HEK293T (cell line): ENCODE results near the gene C3orf85.

Experiments
- CTCF ChIA-PET: fragments of 350-600 bp; formaldehyde crosslinking; extraction: SDS; loops from one replicate; lab custom pipeline; 2021; ENCODE audit warnings: antibody characterized with exemption, inconsistent platforms; lab: Yijun Ruan, JAX
- POLR2A ChIA-PET: fragments of 350-600 bp; formaldehyde crosslinking; extraction: SDS; loops from one replicate; lab custom pipeline; 2020; ENCODE audit warnings: antibody characterized with exemption, inconsistent platforms; lab: Yijun Ruan, JAX
- DNase-seq: peaks from one replicate; pipeline ENCODE4 v3.0.0; 2012; ENCODE audit warnings: mixed read lengths; ENCODE audit errors: extremely low spot score
- ARNT ChIP-seq: fragments of 450-650 bp; IDR thresholded peaks from 2 replicates; pipeline ENCODE4 v1.6.1; 2017; ENCODE audit warnings: mild to moderate bottlenecking
- BHLHE40 ChIP-seq: fragments of 450-650 bp; IDR thresholded peaks from 2 replicates; pipeline ENCODE4 v1.6.1; 2016; ENCODE audit warnings: mild to moderate bottlenecking, moderate library complexity, borderline replicate concordance
- CTBP1 ChIP-seq: fragments of 450-650 bp; IDR thresholded peaks from 2 replicates; pipeline ENCODE4 v1.6.1; 2016; ENCODE audit warnings: borderline replicate concordance
- ELF4 ChIP-seq: fragments of 450-650 bp; IDR thresholded peaks from 2 replicates; pipeline ENCODE4 v1.6.1; 2017; ENCODE audit warnings: antibody characterized with exemption
- FOXA1 ChIP-seq: fragments of 450-650 bp; IDR thresholded peaks from 2 replicates; pipeline ENCODE4 v1.6.1; 2016; ENCODE audit warnings: mild to moderate bottlenecking
- FOXK2 ChIP-seq: fragments of 450-650 bp; IDR thresholded peaks from 2 replicates; pipeline ENCODE4 v1.6.1; 2016; ENCODE audit warnings: mild to moderate bottlenecking
- FOXM1 ChIP-seq: fragments of 450-650 bp; IDR thresholded peaks from 2 replicates; pipeline ENCODE4 v1.6.1; 2017; ENCODE audit warnings: mild to moderate bottlenecking, borderline replicate concordance
- HDGF ChIP-seq: fragments of 450-650 bp; IDR thresholded peaks from 2 replicates; pipeline ENCODE4 v1.6.1; 2017; ENCODE audit warnings: antibody characterized with exemption, borderline replicate concordance
- L3MBTL2 ChIP-seq: fragments of 450-650 bp; conservative IDR thresholded peaks from 2 replicates; pipeline ENCODE4 v1.6.1; 2016; ENCODE audit warnings: mild to moderate bottlenecking
- LEF1 ChIP-seq: fragments of 450-650 bp; IDR thresholded peaks from 2 replicates; pipeline ENCODE4 v1.6.1; 2017; ENCODE audit warnings: mild to moderate bottlenecking, borderline replicate concordance
- NFRKB ChIP-seq: fragments of 450-650 bp; IDR thresholded peaks from 2 replicates; pipeline ENCODE4 v1.6.1; 2016; ENCODE audit warnings: mild to moderate bottlenecking, moderate library complexity
- SP1 ChIP-seq: fragments of 450-650 bp; IDR thresholded peaks from 2 replicates; pipeline ENCODE4 v1.6.1; 2017
- SUZ12 ChIP-seq: fragments of 450-650 bp; IDR thresholded peaks from 2 replicates; pipeline ENCODE4 v1.6.1; 2016; ENCODE audit warnings: mild to moderate bottlenecking
- TARDBP ChIP-seq: fragments of 450-650 bp; IDR thresholded peaks from 2 replicates; pipeline ENCODE4 v1.6.1; 2016
- ZNF384 ChIP-seq: fragments of 450-650 bp; IDR thresholded peaks from 2 replicates; pipeline ENCODE4 v1.6.1; 2016
- TF ChIP-seq, protein P1 (sequence below): fragments of 450-650 bp; IDR thresholded peaks from 2 replicates; pipeline ENCODE4 v1.6.1; 2016

The C3orf85 gene

DNA sequence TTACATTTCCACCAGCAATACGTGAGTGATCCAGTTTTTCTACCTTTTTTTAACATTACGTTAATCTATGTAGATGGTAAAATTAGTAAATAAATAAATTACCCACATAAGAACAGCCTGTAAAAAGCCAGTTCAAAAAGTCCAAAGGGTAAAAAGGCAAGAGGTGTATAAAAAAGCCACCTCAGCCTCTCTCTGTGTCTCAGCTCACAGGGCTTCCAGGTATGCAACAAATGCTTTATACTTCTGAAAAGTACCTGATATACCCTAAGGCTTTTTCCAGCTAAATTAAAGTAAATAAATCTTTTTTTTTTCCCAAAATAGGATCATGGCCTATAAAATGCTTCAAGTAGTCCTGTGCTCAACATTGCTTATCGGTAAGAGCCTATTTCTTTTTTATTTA is at the start of gene C3orf85:
Gene C3orf85, plus strand, starts transcription at position 197 of the 400 bp plus-strand sequence. Its CDS starts 129 bp downstream, at position 326.
- ChIA-PET CTCF (no interaction called here), POLR2A (no interaction called here)
- no peak for DNase-seq
- TF ChIP-seq ZNF384 = no peak
- no peak for TF ChIP-seq CTBP1
- TF ChIP-seq TARDBP = no peak
- TF ChIP-seq SP1 = no peak
- TF ChIP-seq FOXA1 = no peak
- TF ChIP-seq FOXM1 = no peak
- TF ChIP-seq BHLHE40 = no peak
- no peak for TF ChIP-seq L3MBTL2
- TF ChIP-seq, protein P1, sequence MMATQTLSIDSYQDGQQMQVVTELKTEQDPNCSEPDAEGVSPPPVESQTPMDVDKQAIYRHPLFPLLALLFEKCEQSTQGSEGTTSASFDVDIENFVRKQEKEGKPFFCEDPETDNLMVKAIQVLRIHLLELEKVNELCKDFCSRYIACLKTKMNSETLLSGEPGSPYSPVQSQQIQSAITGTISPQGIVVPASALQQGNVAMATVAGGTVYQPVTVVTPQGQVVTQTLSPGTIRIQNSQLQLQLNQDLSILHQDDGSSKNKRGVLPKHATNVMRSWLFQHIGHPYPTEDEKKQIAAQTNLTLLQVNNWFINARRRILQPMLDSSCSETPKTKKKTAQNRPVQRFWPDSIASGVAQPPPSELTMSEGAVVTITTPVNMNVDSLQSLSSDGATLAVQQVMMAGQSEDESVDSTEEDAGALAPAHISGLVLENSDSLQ = no peak
- no peak for TF ChIP-seq NFRKB
- no peak for TF ChIP-seq HDGF
- TF ChIP-seq SUZ12 = no peak
- no peak for TF ChIP-seq FOXK2
- no peak for TF ChIP-seq ARNT
- TF ChIP-seq LEF1 = no peak
- TF ChIP-seq ELF4 = no peak

- no peak for TF ChIP-seq HDGF
- TF ChIP-seq FOXM1 = no peak
- TF ChIP-seq LEF1 = no peak
- TF ChIP-seq BHLHE40 = no peak
- no peak for TF ChIP-seq SUZ12
- no peak for TF ChIP-seq FOXA1
- no peak for TF ChIP-seq TARDBP
- no peak for TF ChIP-seq NFRKB
- no peak for TF ChIP-seq CTBP1
- no peak for TF ChIP-seq L3MBTL2
- TF ChIP-seq, protein P1 = no peak
- no peak for TF ChIP-seq ARNT
- no peak for TF ChIP-seq ELF4
- no peak for TF ChIP-seq ZNF384
- no peak for TF ChIP-seq FOXK2
- no peak for TF ChIP-seq SP1
- POLR2A ChIA-PET = no interaction called here
- DNase-seq = no peak
- CTCF ChIA-PET = no interaction called here
Measured at GRCh38 chr3:109089265-109089664, 47.3 kb upstream of the C3orf85 start.

DNA sequence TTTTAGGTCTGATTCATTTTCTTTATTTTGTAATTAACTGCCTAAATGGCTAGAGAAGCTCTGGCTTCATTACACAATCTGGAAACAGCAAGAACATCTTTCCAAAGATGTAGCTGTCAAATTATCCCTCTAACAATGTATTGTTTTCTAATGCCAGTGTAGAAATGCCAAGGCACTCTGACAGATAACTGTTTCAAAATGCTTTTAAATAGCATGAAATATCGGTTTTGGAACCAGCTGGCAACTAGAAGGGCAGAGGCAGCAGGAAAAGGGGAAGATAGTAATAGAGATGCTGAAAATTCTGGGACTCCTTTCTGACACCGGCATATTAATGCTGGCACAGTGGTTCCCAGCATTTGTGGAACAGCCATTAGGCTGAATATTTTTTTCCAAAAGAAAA is 44.7 kb upstream of the C3orf85 start:
- CTCF ChIA-PET = no interaction called here
- POLR2A ChIA-PET = no interaction called here
- no peak for DNase-seq
- TF ChIP-seq FOXA1 (no peak), ELF4 (no peak), FOXM1 (no peak), HDGF (no peak), ARNT (no peak), SUZ12 (no peak), SP1 (no peak), NFRKB (no peak), LEF1 (no peak), FOXK2 (no peak), CTBP1 (no peak), L3MBTL2 (no peak), BHLHE40 (no peak), ZNF384 (no peak), TARDBP (no peak)
- TF ChIP-seq, protein P1 = no peak

DNA sequence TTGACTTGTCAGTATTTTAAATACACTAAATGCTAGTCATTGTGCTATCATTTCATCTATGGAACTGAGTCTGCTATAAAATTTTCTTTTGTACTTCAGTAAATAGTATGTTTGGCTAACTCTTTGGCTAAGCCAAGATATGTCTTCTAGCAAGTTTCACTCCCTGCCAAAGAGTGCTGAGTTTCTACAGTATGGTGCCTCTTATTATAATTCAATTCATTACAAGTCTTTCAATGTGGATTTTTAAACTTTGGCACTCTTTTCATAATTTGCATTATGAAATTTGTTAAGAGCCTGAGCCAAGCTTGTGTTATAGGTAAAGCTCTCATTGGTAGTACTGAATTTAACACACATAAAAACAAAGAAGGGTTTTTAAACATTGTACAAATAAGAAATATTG is 43.0 kb upstream of the C3orf85 start:
- TF ChIP-seq FOXK2 (no peak), SUZ12 (no peak), ELF4 (no peak), FOXM1 (no peak), BHLHE40 (no peak), HDGF (no peak), ZNF384 (no peak), ARNT (no peak), FOXA1 (no peak), SP1 (no peak), L3MBTL2 (no peak), LEF1 (no peak)
- no peak for DNase-seq
- ChIA-PET POLR2A (no interaction called here), CTCF (no interaction called here)

- ChIA-PET POLR2A (no interaction called here), CTCF (no interaction called here)
- TF ChIP-seq TARDBP (no peak), NFRKB (no peak), FOXA1 (no peak), FOXK2 (no peak), FOXM1 (no peak), HDGF (no peak), SUZ12 (no peak), CTBP1 (no peak), SP1 (no peak)
- DNase-seq = no peak
Measured at GRCh38 chr3:109095166-109095565, 41.4 kb upstream of the C3orf85 start.
